IMR-90 (cell line): ENCODE measurements around the gene ACOX3. TPM values are rescaled to one million over a fixed set of nuclear protein-coding genes. Genes with fewer than 3 reads are reported as not detected.

Experiments
- ATAC-seq: fragments of 200-7000 bp; cut with Tn5 transposase; 2 replicates; pipeline ENCODE4 v1.9.1; 2020; ENCODE audit warnings: low read depth, mild to moderate bottlenecking, moderate library complexity
- BruUV-seq: library from RNA; stranded (reverse); fragments of 400-500 nt; replicated peaks from 2 replicates; lab custom pipeline; 2021; lab: Mats Ljungman, UMichigan
- CTCF ChIA-PET: fragments of 300-600 bp; formaldehyde crosslinking; extraction: SDS; loops from one replicate; lab custom pipeline; 2021; ENCODE audit warnings: antibody characterized with exemption; lab: Yijun Ruan, JAX
- POLR2A ChIA-PET: fragments of 300-600 bp; sonication (Branson Sonifier 250); formaldehyde crosslinking; loops from one replicate; lab custom pipeline; 2022; ENCODE audit warnings: antibody characterized with exemption; ENCODE audit not compliant: unreplicated experiment; lab: Charles Lee
- DNase-seq: peaks from one replicate; pipeline ENCODE4 v3.0.0; 2013
- H2AFZ ChIP-seq: replicated peaks from 2 replicates; pipeline ENCODE3; 2013; ENCODE audit warnings: low read length, mild to moderate bottlenecking; ENCODE audit not compliant: poor library complexity
- H2AK5ac ChIP-seq: 2 replicates; pipeline ENCODE4 v1.6.1; 2013; ENCODE audit warnings: low read depth, low read length, inconsistent platforms
- H2AK9ac ChIP-seq: replicated peaks from 2 replicates; pipeline ENCODE3; 2013; ENCODE audit warnings: mild to moderate bottlenecking, low read depth, low read length, moderate library complexity; ENCODE audit not compliant: poor library complexity
- H2BK120ac ChIP-seq: 2 replicates; pipeline ENCODE4 v1.6.1; 2013; ENCODE audit warnings: low read depth, low read length, inconsistent platforms
- H2BK15ac ChIP-seq: 3 replicates; pipeline ENCODE4 v1.6.1; 2013; ENCODE audit warnings: low read depth, low read length, inconsistent platforms
- H2BK20ac ChIP-seq: 2 replicates; pipeline ENCODE4 v1.6.1; 2013; ENCODE audit warnings: low read depth, mild to moderate bottlenecking, inconsistent platforms, low read length, moderate library complexity
- H2BK5ac ChIP-seq: 2 replicates; pipeline ENCODE4 v1.6.1; 2013; ENCODE audit warnings: mild to moderate bottlenecking, low read depth, low read length, inconsistent platforms; ENCODE audit not compliant: poor library complexity, severe bottlenecking
- H3K14ac ChIP-seq: replicated peaks from 2 replicates; pipeline ENCODE4 v1.6.1; 2013; ENCODE audit warnings: low read depth, low read length, inconsistent platforms
- H3K18ac ChIP-seq: 2 replicates; pipeline ENCODE4 v1.6.1; 2013; ENCODE audit warnings: low read depth, low read length, control low read depth
- H3K23ac ChIP-seq: 2 replicates; pipeline ENCODE4 v1.6.1; 2013; ENCODE audit warnings: low read depth, low read length, inconsistent platforms
- H3K27ac ChIP-seq: 2 replicates; pipeline ENCODE4 v1.5.1; 2013; ENCODE audit warnings: mild to moderate bottlenecking, control low read depth, low read length; ENCODE audit not compliant: insufficient read depth
- H3K27me3 ChIP-seq: 2 replicates; pipeline ENCODE4 v1.6.1; 2013; ENCODE audit warnings: low read length; ENCODE audit not compliant: control insufficient read depth, insufficient read depth
- H3K36me3 ChIP-seq: 2 replicates; pipeline ENCODE4 v1.6.1; 2013; ENCODE audit warnings: low read length, mixed read lengths; ENCODE audit not compliant: control insufficient read depth, insufficient read depth
- H3K4ac ChIP-seq: 2 replicates; pipeline ENCODE4 v1.6.1; 2013; ENCODE audit warnings: low read depth, low read length, inconsistent platforms
- H3K4me1 ChIP-seq: 2 replicates; pipeline ENCODE4 v1.6.1; 2013; ENCODE audit warnings: low read length, mixed read lengths; ENCODE audit not compliant: control insufficient read depth, insufficient read depth
- H3K4me2 ChIP-seq: 2 replicates; pipeline ENCODE4 v1.6.1; 2013; ENCODE audit warnings: low read depth, mild to moderate bottlenecking, control low read depth, low read length, moderate library complexity
- H3K4me3 ChIP-seq: 2 replicates; pipeline ENCODE4 v1.5.1; 2013; ENCODE audit warnings: low read depth, mild to moderate bottlenecking, control low read depth, low read length, moderate library complexity; ENCODE audit not compliant: insufficient read depth
- H3K56ac ChIP-seq: 2 replicates; pipeline ENCODE4 v1.6.1; 2013; ENCODE audit warnings: low read length, inconsistent platforms; ENCODE audit not compliant: insufficient read depth; ENCODE audit errors: extremely low read depth
- H3K79me1 ChIP-seq, 2 experiments: 2 replicates each; pipeline ENCODE4 v1.6.1; 2013; ENCODE audit warnings: low read length in 2 of 2, inconsistent platforms in 1 of 2, low read depth in 1 of 2
- H3K9ac ChIP-seq: 2 replicates; pipeline ENCODE4 v1.6.1; 2013; ENCODE audit warnings: low read depth, low read length, control low read depth
- H3K9me1 ChIP-seq: 2 replicates; pipeline ENCODE4 v1.6.1; 2013; ENCODE audit warnings: low read length, inconsistent platforms; ENCODE audit not compliant: insufficient read depth
- H3K9me3 ChIP-seq: 2 replicates; pipeline ENCODE4 v1.6.1; 2013; ENCODE audit warnings: low read length; ENCODE audit not compliant: control insufficient read depth, insufficient read depth
- H4K20me1 ChIP-seq: 2 replicates; pipeline ENCODE4 v1.6.1; 2013; ENCODE audit warnings: low read length, inconsistent platforms; ENCODE audit not compliant: insufficient read depth
- H4K5ac ChIP-seq: 2 replicates; pipeline ENCODE4 v1.6.1; 2013; ENCODE audit warnings: mild to moderate bottlenecking, low read depth, low read length, control low read depth
- H4K8ac ChIP-seq, 2 experiments: 2 replicates each; pipeline ENCODE4 v1.6.1; 2013; ENCODE audit warnings: low read depth in 2 of 2, low read length in 2 of 2, control low read depth in 1 of 2, inconsistent platforms in 1 of 2
- H4K91ac ChIP-seq: 2 replicates; pipeline ENCODE4 v1.6.1; 2013; ENCODE audit warnings: low read depth, low read length, inconsistent platforms; ENCODE audit not compliant: insufficient read depth
- CHD1 ChIP-seq: IDR thresholded peaks from 2 replicates; pipeline ENCODE4 v1.6.1; 2012; ENCODE audit warnings: low read depth, low read length, improper control_type of control experiment
- ELK1 ChIP-seq: fragments of 150-350 bp; IDR thresholded peaks from 2 replicates; pipeline ENCODE4 v1.6.1; 2016; ENCODE audit warnings: low read depth, mild to moderate bottlenecking, low read length, moderate library complexity, borderline replicate concordance
- NFE2L2 ChIP-seq: fragments of 150-350 bp; IDR thresholded peaks from 2 replicates; pipeline ENCODE4 v1.6.1; 2016; ENCODE audit warnings: low read depth, mild to moderate bottlenecking, low read length
- WGBS, 2 experiments: methylation state at CpG; one replicate each; pipeline versions ENCODE4 v1.1.5 to v1.1.7; 2013; ENCODE audit warnings: missing lambda C conversion rate in 2 of 2; ENCODE audit not compliant: insufficient read length in 1 of 2; ENCODE audit errors: extremely low coverage in 2 of 2; 5-methylcytosine and 5-hydroxymethylcytosine counted together
- dilution Hi-C: fragments of 300-500 bp; cut with HindIII; formaldehyde crosslinking; loops from one replicate; pipeline ENCODE4 v1.14.3; 2018; ENCODE audit warnings: low sequenced_read_pairs; ENCODE audit not compliant: unreplicated experiment
- in situ Hi-C: fragments of 300-500 bp; cut with MboI; formaldehyde crosslinking; loops from 3 replicates; pipeline ENCODE4 v1.14.3; 2019; ENCODE audit warnings: low sequenced_read_pairs, inconsistent platforms, mixed read lengths
- intact Hi-C: fragments of 100-400 bp; cut with micrococcal nuclease; formaldehyde crosslinking; loops from 2 replicates; pipeline ENCODE4 v1.10.0; 2022
- polyA plus RNA-seq, 3 experiments: library from polyadenylated mRNA; depleted of rRNA; stranded (reverse); fragments of >200 nt; gene quantifications; 2 replicates each; pipeline ENCODE4 v1.2.3, GENCODE V29; 2012; ENCODE audit warnings: low replicate concordance in 1 of 3
- total RNA-seq: library from RNA; depleted of rRNA; stranded (reverse); fragments of >200 nt; gene quantifications from 2 replicates; pipeline ENCODE4 v1.2.3, GENCODE V29; 2012

ACOX3 gene
- total and polyA plus RNA-seq, 2 of the 4 experiments (the other 2 are of a cell fraction), result 15.2 to 25.8 TPM

GRCh38 chr4:8365951-8366350, 74.6 kb downstream of the ACOX3 start:
- ChIA-PET POLR2A (no interaction called here), CTCF (no interaction called here)
- H3K4me1 ChIP-seq, result no peaks in the 10 kb centered on the region
- no peak overlapping the region for H3K23ac ChIP-seq
- H2BK20ac ChIP-seq, result no peak overlapping the region
- H3K4me2 ChIP-seq, result no peak overlapping the region
- no peak overlapping the region for H4K5ac ChIP-seq
- peak overlapping the region; percentile 14 for H2AFZ ChIP-seq
- H2BK120ac ChIP-seq, result no peak overlapping the region
- no peak overlapping the region for H3K4me3 ChIP-seq
- H3K9me3 ChIP-seq, result 0 out of 2 replicates have a peak, but pooled peaks cover 1% of the 10 kb centered on the region
- no TSS peak for BruUV-seq
- H4K20me1 ChIP-seq, result no peaks in the 10 kb centered on the region
- no peak overlapping the region for H3K56ac ChIP-seq
- no peak overlapping the region for H3K9ac ChIP-seq
- H3K4ac ChIP-seq, result no peak overlapping the region
- H4K91ac ChIP-seq, result no peak overlapping the region
- peaks cover 8% of the 10 kb centered on the region; the same call in 1 of the 2 replicates for H3K36me3 ChIP-seq
- no peak for TF ChIP-seq CHD1
- no peak for TF ChIP-seq NFE2L2
- no peak for TF ChIP-seq ELK1
- no peaks in the 10 kb centered on the region for H3K9me1 ChIP-seq
- dilution Hi-C loops, result no loop called here
- WGBS, 2 experiments, result 100% methylated on average over 1 of the region's 11 CpGs; no CpG with 5 or more reads in 1 of the 2 experiments
- intact Hi-C loops, result no loop called here
- H2AK5ac ChIP-seq, result no peak overlapping the region
- H2BK5ac ChIP-seq, result no peak overlapping the region
- no peak for DNase-seq
- H3K18ac ChIP-seq, result no peak overlapping the region
- H2BK15ac ChIP-seq, result no peak overlapping the region
- in situ Hi-C loops, result no loop called here
- H3K14ac ChIP-seq, result no peak overlapping the region
- H4K8ac ChIP-seq, result no peak overlapping the region
- H3K79me1 ChIP-seq, result no peaks in the 10 kb centered on the region
- H2AK9ac ChIP-seq, result no peak overlapping the region
- no peak for ATAC-seq
- H3K27ac ChIP-seq, result no peak overlapping the region
- H3K27me3 ChIP-seq, result no peaks in the 10 kb centered on the region
